Fibroblast of peridontal ligament (primary cell): ENCODE data around the gene CSAD.
A peak's percentile ranks its signal among the peaks of the same experiment; 100 is the strongest.

Experiments
- DNase-seq: peaks from one replicate; pipeline ENCODE4 v3.0.0-alpha.2; 2010; ENCODE audit errors: extremely low read depth

Gene CSAD

GRCh38 chr12:53180220-53180930, at the start of gene CSAD, which contains the start of gene ZNF740:
TSS of gene CSAD (minus strand) at chr12:53180925. CDS start at chr12:53173470, 7,455 bp downstream.
TSS of gene ZNF740 (plus strand) at chr12:53180722. CDS start at chr12:53181984, 1,262 bp downstream.
- DNase-seq = peak; percentile 95

- DNase-seq = no peak
Measured at GRCh38 chr12:53230108-53230845, 49.6 kb upstream of the CSAD start.

- no peak for DNase-seq
Measured at GRCh38 chr12:53229454-53229853, 48.7 kb upstream of the CSAD start.

GRCh38 chr12:53227836-53228235, 47.1 kb upstream of the CSAD start:
- no peak for DNase-seq

GRCh38 chr12:53227341-53227740, 46.6 kb upstream of the CSAD start:
- DNase-seq = no peak

GRCh38 chr12:53226815-53227214, 46.1 kb upstream of the CSAD start:
- no peak for DNase-seq

GRCh38 chr12:53225635-53226424, 45.1 kb upstream of the CSAD start:
- no peak for DNase-seq

GRCh38 chr12:53224897-53225634, 44.3 kb upstream of the CSAD start:
- peak; percentile 38 for DNase-seq

- no peak for DNase-seq
Measured at GRCh38 chr12:53224061-53224896, 43.6 kb upstream of the CSAD start.

GRCh38 chr12:53223389-53224060, 42.8 kb upstream of the CSAD start:
- peak; percentile 59 for DNase-seq

GRCh38 chr12:53222806-53223261, 42.1 kb upstream of the CSAD start:
- DNase-seq = peak; percentile 39

GRCh38 chr12:53222170-53222721, 41.5 kb upstream of the CSAD start:
- peak; percentile 68 for DNase-seq

- peak; percentile 35 for DNase-seq
Measured at GRCh38 chr12:53221203-53222080, 40.7 kb upstream of the CSAD start.

- peak; percentile 84 for DNase-seq
Measured at GRCh38 chr12:53220694-53221202, 40.0 kb upstream of the CSAD start.

GRCh38 chr12:53219956-53220693, 39.4 kb upstream of the CSAD start:
- DNase-seq = peak; percentile 69

GRCh38 chr12:53219292-53219955, 38.7 kb upstream of the CSAD start:
- peak; percentile 46 for DNase-seq
